H1 (cell line): ENCODE data around the gene AP1S1. TPM values are rescaled to one million over a fixed set of nuclear protein-coding genes. Genes with fewer than 3 reads are reported as not detected.

ENCODE experiments used
- CBX8 ChIP-seq: fragments of 300-800, 300-1000 bp; sonication (generic); IDR thresholded peaks from 2 replicates; pipeline ENCODE4 v1.7.1; 2016; ENCODE audit warnings: low read depth, low read length, borderline replicate concordance
- PHF8 ChIP-seq: fragments of 200-600 bp; sonication (generic); conservative IDR thresholded peaks from 2 replicates; pipeline ENCODE4 v1.7.1; 2012; ENCODE audit warnings: low read depth, mild to moderate bottlenecking, inconsistent platforms, low read length, moderate library complexity
- SIX5 ChIP-seq: IDR thresholded peaks from 2 replicates; pipeline ENCODE4 v1.6.1; 2011; ENCODE audit warnings: mild to moderate bottlenecking, low read depth, low read length
- TAF7 ChIP-seq: optimal IDR thresholded peaks from 2 replicates; pipeline ENCODE3; 2011; ENCODE audit warnings: low read depth, mild to moderate bottlenecking, inconsistent platforms, low read length, moderate library complexity, borderline replicate concordance
- TBP ChIP-seq: IDR thresholded peaks from 2 replicates; pipeline ENCODE4 v1.6.1; 2011; ENCODE audit warnings: low read depth, low read length, improper control_type of control experiment
- TEAD4 ChIP-seq: IDR thresholded peaks from 2 replicates; pipeline ENCODE4 v1.6.1; 2012; ENCODE audit warnings: low read depth, low read length, inconsistent platforms, mixed read lengths
- polyA plus RNA-seq, 7 experiments: library from polyadenylated mRNA; depleted of rRNA in 3 of 7; stranded (reverse) in 5 of 7; unstranded in 2 of 7; fragments of >200 nt in 5 of 7; fragments of 200-250 nt in 2 of 7; gene quantifications; 1 replicate in 5 of 7; 2 replicates in 1 of 7; 4 replicates in 1 of 7; pipeline versions ENCODE4 v1.2.1 to v1.2.3, GENCODE V29; 2011 to 2013; ENCODE audit warnings: missing spikeins in 2 of 7, mixed read lengths in 2 of 7
- total RNA-seq: library from RNA; stranded (reverse); fragmentation: NEBNext Ultra II Directional; extraction: Animal tissue kit (Norgen Biotek cat#: 25700); gene quantifications from 2 replicates; pipeline ENCODE4 v1.2.1, GENCODE V29; 2021

Gene AP1S1
- total and polyA plus RNA-seq, 2 of the 8 experiments (the other 6 are each of a cell fraction or from before 2014, with no cell fraction given), result 56.1 to 59.3 TPM

DNA sequence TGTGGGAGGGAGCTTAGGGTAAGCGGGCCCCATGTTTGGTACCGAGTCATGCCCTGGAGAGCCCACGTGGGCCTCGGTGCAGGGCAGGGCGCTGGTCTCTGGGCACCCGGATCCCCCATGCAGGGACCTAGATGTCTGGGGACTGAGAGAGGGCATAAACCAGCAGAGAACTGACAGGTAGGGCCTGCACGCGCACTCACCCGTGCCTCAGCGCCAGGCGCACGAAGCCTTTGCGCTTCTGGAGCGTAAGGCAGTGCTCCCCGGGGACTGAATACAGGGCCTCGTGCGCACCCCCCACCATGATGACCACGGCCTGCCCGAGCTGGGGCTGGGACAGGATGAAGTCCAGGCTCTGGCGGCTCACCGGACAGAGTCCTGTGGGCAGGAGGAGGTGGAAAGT is 43.7 kb downstream of the AP1S1 start (continued):
- TF ChIP-seq SIX5 (no peak), TAF7 (no peak), PHF8 (no peak), TBP (no peak), TEAD4 (no peak), CBX8 (no peak)
